Measurements from ENCODE around the gene TTC7B.

TTC7B gene

DNA sequence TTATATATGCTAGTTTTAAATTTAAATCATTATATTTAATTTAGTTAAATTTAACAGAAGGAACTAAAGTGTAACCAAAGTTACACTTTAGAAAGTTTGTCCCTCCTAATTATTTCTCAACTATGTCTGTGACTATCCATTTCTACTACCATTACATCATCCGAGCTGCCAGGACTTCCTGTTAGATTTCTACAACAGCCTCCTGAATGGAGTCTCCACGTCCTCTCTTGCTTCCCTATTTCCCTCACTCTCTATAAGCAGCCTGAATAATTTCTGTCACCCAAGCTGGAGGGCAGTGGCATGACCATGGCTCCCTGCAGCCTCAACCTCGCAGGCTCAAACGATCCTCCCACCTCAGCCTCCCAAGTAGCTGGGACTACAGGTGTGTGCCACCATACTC lies 84.1 kb downstream of the TTC7B start:
- H3K36me3 ChIP-seq (ENCODE audit: control insufficient read depth, insufficient read depth, low read length) = no peaks in the 10 kb centered on the region

DNA sequence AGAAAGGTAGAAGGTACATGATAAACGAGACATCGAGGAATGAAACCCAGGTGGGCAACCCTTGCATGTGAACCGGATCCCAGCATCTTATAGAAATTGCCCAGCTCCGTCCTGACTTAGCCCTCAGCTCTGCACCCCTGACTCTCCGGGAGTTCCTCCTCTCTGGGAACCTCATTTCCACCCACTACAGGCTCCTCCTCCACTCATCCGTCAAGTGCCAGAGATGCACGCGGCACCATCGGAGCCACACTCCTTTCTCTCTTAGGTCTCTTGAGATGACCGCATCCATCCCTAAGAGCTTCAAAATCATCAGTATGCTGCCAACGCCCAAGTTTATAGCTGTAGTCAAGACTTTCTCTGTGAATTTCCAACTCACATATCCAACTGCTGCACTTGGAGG lies 84.7 kb downstream of the TTC7B start:
- H3K27me3 ChIP-seq (ENCODE audit: control insufficient read depth, insufficient read depth, low read length, poor library complexity, severe bottlenecking) = no peaks in the 10 kb centered on the region
- no peak overlapping the region for H3K27ac ChIP-seq (ENCODE audit: insufficient read depth, low read depth, low read length, poor library complexity, severe bottlenecking)
- H3K4me1 ChIP-seq (ENCODE audit: control insufficient read depth, insufficient read depth, low read length) = no peaks in the 10 kb centered on the region
- WGBS, 2 experiments = 94 to 95% methylated on average over 11 of the region's 11 CpGs
- no peaks in the 10 kb centered on the region for H3K9me3 ChIP-seq (ENCODE audit: control insufficient read depth, low read length)
- no peaks in the 10 kb centered on the region for H3K36me3 ChIP-seq (ENCODE audit: control insufficient read depth, insufficient read depth, low read length)
- H3K4me3 ChIP-seq (ENCODE audit: insufficient read depth, low read depth, low read length) = no peak overlapping the region

More for the DNA sequence above, 84.1 kb downstream of the TTC7B start:
- Histone ChIP-seq H3K4me3 (ENCODE audit: insufficient read depth, low read depth, low read length) (no peak overlapping the region), H3K27ac (ENCODE audit: insufficient read depth, low read depth, low read length, poor library complexity, severe bottlenecking) (no peak overlapping the region), H3K27me3 (ENCODE audit: control insufficient read depth, insufficient read depth, low read length, poor library complexity, severe bottlenecking) (no peaks in the 10 kb centered on the region), H3K9me3 (ENCODE audit: control insufficient read depth, low read length) (no peaks in the 10 kb centered on the region), H3K4me1 (ENCODE audit: control insufficient read depth, insufficient read depth, low read length) (no peaks in the 10 kb centered on the region)
- WGBS, 2 experiments = 88 to 90% methylated on average over 4 of the region's 4 CpGs

DNA sequence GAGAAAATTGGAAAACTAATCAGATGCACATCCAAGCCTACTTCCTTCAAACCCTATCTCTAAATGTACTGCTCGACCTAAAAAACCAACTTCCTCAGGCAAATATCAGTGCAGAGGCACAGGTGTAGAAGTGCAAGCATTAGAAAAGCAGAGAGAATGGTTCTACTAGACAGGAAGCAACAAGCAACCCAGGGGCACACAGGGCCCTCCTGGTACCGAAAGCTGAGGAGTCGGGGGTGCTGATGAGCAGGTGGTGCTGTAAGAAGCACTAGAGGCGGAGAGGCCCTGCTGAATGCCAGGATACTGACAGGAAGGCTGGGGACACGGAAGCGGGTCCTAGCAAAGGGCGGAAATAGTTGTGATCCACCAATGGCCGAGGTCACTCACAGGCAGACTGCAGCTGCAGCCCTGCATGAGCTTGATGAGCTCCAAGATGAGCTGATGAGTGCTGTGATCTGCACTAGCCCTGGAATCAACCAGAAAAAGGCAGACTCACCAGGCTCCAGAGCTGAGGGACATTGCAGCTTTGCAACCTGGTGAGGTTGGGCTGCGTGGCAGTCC lies 85.9 kb downstream of the TTC7B start:
- Histone ChIP-seq H3K36me3 (ENCODE audit: control insufficient read depth, insufficient read depth, low read length) (no peaks in the 10 kb centered on the region), H3K27ac (ENCODE audit: insufficient read depth, low read depth, low read length, poor library complexity, severe bottlenecking) (no peak overlapping the region), H3K4me1 (ENCODE audit: control insufficient read depth, insufficient read depth, low read length) (no peaks in the 10 kb centered on the region), H3K9me3 (ENCODE audit: control insufficient read depth, low read length) (no peaks in the 10 kb centered on the region), H3K4me3 (ENCODE audit: insufficient read depth, low read depth, low read length) (no peak overlapping the region), H3K27me3 (ENCODE audit: control insufficient read depth, insufficient read depth, low read length, poor library complexity, severe bottlenecking) (no peaks in the 10 kb centered on the region)
- WGBS, 2 experiments = 94% methylated on average over 9 of the region's 9 CpGs

DNA sequence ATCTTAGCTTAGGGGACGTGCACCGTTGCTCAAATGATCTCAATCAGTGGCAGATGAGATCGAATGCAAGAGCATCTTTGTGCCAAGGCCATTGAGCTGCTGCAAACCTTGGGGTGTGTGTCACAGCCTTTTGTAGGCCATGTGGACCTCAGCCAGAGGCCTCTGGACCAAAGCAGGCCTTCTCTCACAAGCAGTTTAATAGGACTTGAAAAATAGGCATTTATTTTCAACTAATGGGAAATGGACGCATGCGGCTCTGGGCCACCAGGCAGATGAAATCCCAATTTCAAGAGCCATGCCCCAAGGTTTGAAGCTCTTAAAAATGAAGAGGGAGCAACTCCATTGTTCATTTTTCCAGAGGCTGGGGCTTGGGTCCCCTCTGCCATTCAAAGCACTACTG lies 87.3 kb downstream of the TTC7B start:
- no peaks in the 10 kb centered on the region for H3K9me3 ChIP-seq (ENCODE audit: control insufficient read depth, low read length)
- no peak overlapping the region for H3K27ac ChIP-seq (ENCODE audit: insufficient read depth, low read depth, low read length, poor library complexity, severe bottlenecking)
- H3K4me1 ChIP-seq (ENCODE audit: control insufficient read depth, insufficient read depth, low read length) = no peaks in the 10 kb centered on the region
- no peak overlapping the region for H3K4me3 ChIP-seq (ENCODE audit: insufficient read depth, low read depth, low read length)
- no peaks in the 10 kb centered on the region for H3K27me3 ChIP-seq (ENCODE audit: control insufficient read depth, insufficient read depth, low read length, poor library complexity, severe bottlenecking)
- no peaks in the 10 kb centered on the region for H3K36me3 ChIP-seq (ENCODE audit: control insufficient read depth, insufficient read depth, low read length)
- WGBS, 2 experiments = 93 to 98% methylated on average over 5 of the region's 5 CpGs

DNA sequence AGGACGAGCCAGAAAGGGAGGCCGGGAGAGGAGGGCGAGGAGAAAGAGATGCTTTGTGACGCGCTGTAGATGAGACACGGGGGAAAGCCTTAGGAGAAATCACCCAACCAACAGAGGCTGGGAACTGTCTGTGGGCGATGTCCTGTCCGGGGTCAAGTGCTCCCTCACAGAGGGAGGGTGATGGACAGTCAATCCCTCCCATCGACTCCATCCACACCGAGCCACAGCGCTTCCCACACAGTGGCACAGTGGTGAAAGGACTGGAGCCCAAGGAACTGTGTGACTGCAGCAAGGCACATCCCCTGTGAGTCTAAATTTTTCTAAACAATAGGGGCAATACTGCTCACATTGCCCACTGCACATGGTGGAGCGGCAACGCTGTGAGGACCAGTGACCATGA lies 89.1 kb downstream of the TTC7B start:
- Histone ChIP-seq H3K27me3 (ENCODE audit: control insufficient read depth, insufficient read depth, low read length, poor library complexity, severe bottlenecking) (no peaks in the 10 kb centered on the region), H3K27ac (ENCODE audit: insufficient read depth, low read depth, low read length, poor library complexity, severe bottlenecking) (no peak overlapping the region)
- WGBS, 2 experiments = 94 to 95% methylated on average over 13 of the region's 13 CpGs

DNA sequence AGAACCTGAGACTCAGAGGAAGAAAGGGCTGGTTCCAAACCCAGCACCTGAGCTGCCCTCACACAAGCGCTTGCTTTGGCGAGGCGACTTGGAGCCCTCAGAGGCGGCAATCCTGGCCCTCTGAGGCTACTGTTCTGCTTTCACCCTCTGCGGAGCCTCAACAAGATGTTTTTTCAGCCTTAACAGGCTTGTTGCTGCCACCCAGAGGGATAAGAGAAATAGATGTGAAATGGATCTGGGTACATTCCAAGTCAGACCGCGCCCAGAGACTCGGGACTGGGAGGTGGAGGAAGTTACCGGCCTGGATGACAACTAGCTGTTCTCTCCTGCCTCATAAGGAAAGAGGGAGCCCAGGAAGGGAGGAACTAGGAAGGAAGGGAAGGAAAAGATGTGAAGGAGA lies 89.6 kb downstream of the TTC7B start:
- H3K4me3 ChIP-seq (ENCODE audit: insufficient read depth, low read depth, low read length) = no peak overlapping the region
- H3K36me3 ChIP-seq (ENCODE audit: control insufficient read depth, insufficient read depth, low read length) = no peaks in the 10 kb centered on the region
- H3K9me3 ChIP-seq (ENCODE audit: control insufficient read depth, low read length) = no peaks in the 10 kb centered on the region
- H3K27me3 ChIP-seq (ENCODE audit: control insufficient read depth, insufficient read depth, low read length, poor library complexity, severe bottlenecking) = no peaks in the 10 kb centered on the region
- 70 to 71% methylated on average over 9 of the region's 9 CpGs for WGBS, 2 experiments
- H3K27ac ChIP-seq (ENCODE audit: insufficient read depth, low read depth, low read length, poor library complexity, severe bottlenecking) = no peak overlapping the region
- no peaks in the 10 kb centered on the region for H3K4me1 ChIP-seq (ENCODE audit: control insufficient read depth, insufficient read depth, low read length)

More for the DNA sequence above, 89.1 kb downstream of the TTC7B start:
- Histone ChIP-seq H3K9me3 (ENCODE audit: control insufficient read depth, low read length) (no peaks in the 10 kb centered on the region), H3K4me1 (ENCODE audit: control insufficient read depth, insufficient read depth, low read length) (no peaks in the 10 kb centered on the region), H3K36me3 (ENCODE audit: control insufficient read depth, insufficient read depth, low read length) (no peaks in the 10 kb centered on the region), H3K4me3 (ENCODE audit: insufficient read depth, low read depth, low read length) (no peak overlapping the region)

DNA sequence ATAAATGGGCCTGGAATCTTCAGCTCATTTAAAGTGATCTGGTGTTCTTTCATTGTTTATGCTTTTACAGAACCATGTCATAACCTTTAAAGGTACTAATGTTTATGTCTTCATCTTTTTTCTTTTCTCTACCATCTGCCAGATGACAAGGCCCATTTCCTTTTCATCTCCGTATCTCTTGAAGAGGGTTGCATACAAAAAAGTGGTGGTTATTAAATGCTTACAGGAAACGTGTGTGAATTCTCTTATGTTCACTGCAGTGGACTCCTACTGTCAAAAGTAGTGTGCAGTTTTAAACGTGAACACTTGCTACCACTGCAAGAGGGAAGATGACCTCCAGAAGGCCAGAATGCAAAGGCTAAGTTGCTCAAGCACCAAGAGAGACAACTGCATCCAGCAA lies 91.4 kb downstream of the TTC7B start:
- no peaks in the 10 kb centered on the region for H3K9me3 ChIP-seq (ENCODE audit: control insufficient read depth, low read length)
- H3K4me3 ChIP-seq (ENCODE audit: insufficient read depth, low read depth, low read length) = no peak overlapping the region
- WGBS, 2 experiments = 95 to 96% methylated on average over 3 of the region's 3 CpGs
- no peaks in the 10 kb centered on the region for H3K4me1 ChIP-seq (ENCODE audit: control insufficient read depth, insufficient read depth, low read length)
- no peaks in the 10 kb centered on the region for H3K36me3 ChIP-seq (ENCODE audit: control insufficient read depth, insufficient read depth, low read length)
- no peaks in the 10 kb centered on the region for H3K27me3 ChIP-seq (ENCODE audit: control insufficient read depth, insufficient read depth, low read length, poor library complexity, severe bottlenecking)
- H3K27ac ChIP-seq (ENCODE audit: insufficient read depth, low read depth, low read length, poor library complexity, severe bottlenecking) = no peak overlapping the region

DNA sequence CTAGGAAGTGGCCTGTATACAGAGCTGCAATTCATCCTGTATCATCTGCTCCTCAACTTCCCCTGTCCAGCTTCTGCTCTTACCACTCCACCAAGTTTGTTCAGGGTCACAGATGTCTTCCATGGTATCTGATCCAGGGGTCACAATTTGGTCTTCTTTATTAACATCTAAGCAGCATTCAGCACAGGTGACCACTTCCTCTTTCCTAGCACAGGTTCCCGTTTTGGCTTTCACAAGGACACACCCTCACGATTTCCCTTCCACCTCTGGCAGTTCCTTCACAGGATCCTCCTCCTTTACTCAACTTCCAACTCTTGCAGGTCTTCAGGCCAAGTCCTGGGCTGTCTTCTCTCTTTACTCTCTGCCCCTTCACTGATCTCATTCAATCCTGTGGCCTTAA lies 93.6 kb downstream of the TTC7B start:
- no peaks in the 10 kb centered on the region for H3K4me1 ChIP-seq (ENCODE audit: control insufficient read depth, insufficient read depth, low read length)
- no peaks in the 10 kb centered on the region for H3K9me3 ChIP-seq (ENCODE audit: control insufficient read depth, low read length)
- H3K4me3 ChIP-seq (ENCODE audit: insufficient read depth, low read depth, low read length) = no peak overlapping the region
- no peaks in the 10 kb centered on the region for H3K27me3 ChIP-seq (ENCODE audit: control insufficient read depth, insufficient read depth, low read length, poor library complexity, severe bottlenecking)
- no peak overlapping the region for H3K27ac ChIP-seq (ENCODE audit: insufficient read depth, low read depth, low read length, poor library complexity, severe bottlenecking)
- no peaks in the 10 kb centered on the region for H3K36me3 ChIP-seq (ENCODE audit: control insufficient read depth, insufficient read depth, low read length)
- WGBS, 2 experiments = 91 to 92% methylated on average over 2 of the region's 2 CpGs

DNA sequence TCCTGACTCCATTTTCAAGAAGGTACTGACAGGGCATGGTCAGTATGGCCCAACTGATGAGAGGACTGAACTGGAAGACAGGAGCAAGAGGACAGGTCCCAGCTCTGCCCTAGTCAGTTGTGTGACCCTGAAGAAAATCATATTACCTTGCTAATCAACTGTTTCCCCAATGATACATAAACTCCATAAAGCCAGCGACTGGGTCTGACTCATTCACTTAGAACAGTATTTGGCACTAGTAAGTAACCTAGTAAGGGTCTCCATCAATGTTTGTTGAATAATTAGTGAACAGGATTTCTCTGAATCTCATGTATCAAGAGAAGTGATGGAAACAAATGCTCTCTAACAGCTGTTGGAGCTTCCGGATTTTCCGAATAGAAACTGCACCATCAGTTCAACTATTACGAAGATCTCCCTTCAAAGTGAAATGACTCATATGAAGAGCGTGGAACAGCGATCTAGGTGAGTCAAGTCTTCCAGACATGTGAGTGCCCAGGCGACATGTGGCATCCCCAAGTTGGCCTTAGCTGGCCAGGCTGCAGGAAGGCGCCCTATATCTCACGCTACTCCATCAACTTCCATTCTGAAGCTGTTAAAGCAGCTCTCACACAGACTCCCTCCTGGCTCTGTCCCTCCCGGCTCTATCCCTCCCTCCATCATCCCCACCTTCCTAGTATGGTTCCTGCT lies 94.5 kb downstream of the TTC7B start:
- WGBS, 2 experiments = 95 to 96% methylated on average over 9 to 10 of the region's 10 CpGs
- no peaks in the 10 kb centered on the region for H3K36me3 ChIP-seq (ENCODE audit: control insufficient read depth, insufficient read depth, low read length)
- no peaks in the 10 kb centered on the region for H3K27me3 ChIP-seq (ENCODE audit: control insufficient read depth, insufficient read depth, low read length, poor library complexity, severe bottlenecking)
- no peaks in the 10 kb centered on the region for H3K4me1 ChIP-seq (ENCODE audit: control insufficient read depth, insufficient read depth, low read length)
- H3K27ac ChIP-seq (ENCODE audit: insufficient read depth, low read depth, low read length, poor library complexity, severe bottlenecking) = no peak overlapping the region
- H3K4me3 ChIP-seq (ENCODE audit: insufficient read depth, low read depth, low read length) = no peak overlapping the region
- H3K9me3 ChIP-seq (ENCODE audit: control insufficient read depth, low read length) = no peaks in the 10 kb centered on the region

DNA sequence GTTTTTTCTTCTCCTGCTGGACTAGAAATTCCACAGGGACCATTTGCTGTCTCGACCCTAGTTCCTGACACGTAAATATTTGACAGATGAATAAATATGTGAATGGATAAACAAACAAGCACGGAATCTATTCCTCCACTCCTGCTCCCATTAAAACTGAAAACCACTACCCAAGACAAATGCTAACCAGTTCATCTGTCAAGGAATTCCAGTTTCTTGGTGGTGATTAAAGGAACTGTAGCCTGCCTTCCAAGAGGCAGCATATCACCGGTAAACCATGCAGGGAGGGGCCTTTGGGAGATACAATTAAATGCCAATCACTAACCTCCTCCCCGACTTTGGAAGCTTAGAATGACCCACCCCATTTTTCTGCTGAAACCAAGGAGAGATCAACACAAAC lies 95.4 kb downstream of the TTC7B start:
- no peaks in the 10 kb centered on the region for H3K9me3 ChIP-seq (ENCODE audit: control insufficient read depth, low read length)
- H3K27ac ChIP-seq (ENCODE audit: insufficient read depth, low read depth, low read length, poor library complexity, severe bottlenecking) = no peak overlapping the region
- H3K36me3 ChIP-seq (ENCODE audit: control insufficient read depth, insufficient read depth, low read length) = no peaks in the 10 kb centered on the region
- H3K27me3 ChIP-seq (ENCODE audit: control insufficient read depth, insufficient read depth, low read length, poor library complexity, severe bottlenecking) = no peaks in the 10 kb centered on the region
- 87 to 92% methylated on average over 4 to 5 of the region's 5 CpGs for WGBS, 2 experiments
- no peak overlapping the region for H3K4me3 ChIP-seq (ENCODE audit: insufficient read depth, low read depth, low read length)
- H3K4me1 ChIP-seq (ENCODE audit: control insufficient read depth, insufficient read depth, low read length) = no peaks in the 10 kb centered on the region
